GM18868 (cell line): ENCODE measurements around the gene AASDH.

Experiments used
- ATAC-seq: cut with Tn5 transposase; IDR thresholded peaks from one replicate; pipeline ENCODE4 v1.9.1; 2021; ENCODE audit warnings: mild to moderate bottlenecking, moderate library complexity; ENCODE audit not compliant: unreplicated experiment

Gene AASDH

GRCh38 chr4:56318555-56318954, 68.7 kb downstream of the AASDH start:
- no peak for ATAC-seq

DNA sequence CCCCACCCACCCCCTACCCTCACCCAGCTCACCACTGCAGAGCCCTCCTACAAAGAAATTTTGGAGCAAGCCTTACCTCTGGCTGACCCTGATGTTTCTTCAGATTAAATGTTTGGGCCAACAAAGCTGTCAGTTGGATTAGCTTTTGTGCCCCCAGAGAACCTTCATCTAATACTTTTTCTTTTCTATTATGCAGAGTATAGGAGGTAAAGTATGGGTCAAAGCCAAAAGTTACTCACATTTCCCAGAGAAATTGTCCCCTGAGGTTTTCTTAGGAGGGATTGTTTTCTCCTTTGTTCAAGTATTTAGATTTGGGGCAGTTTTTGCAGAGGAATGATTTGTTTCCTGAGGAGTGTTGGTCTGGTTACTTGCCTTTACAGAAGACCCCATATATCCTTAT, 69.5 kb downstream of the AASDH start:
- no peak for ATAC-seq

DNA sequence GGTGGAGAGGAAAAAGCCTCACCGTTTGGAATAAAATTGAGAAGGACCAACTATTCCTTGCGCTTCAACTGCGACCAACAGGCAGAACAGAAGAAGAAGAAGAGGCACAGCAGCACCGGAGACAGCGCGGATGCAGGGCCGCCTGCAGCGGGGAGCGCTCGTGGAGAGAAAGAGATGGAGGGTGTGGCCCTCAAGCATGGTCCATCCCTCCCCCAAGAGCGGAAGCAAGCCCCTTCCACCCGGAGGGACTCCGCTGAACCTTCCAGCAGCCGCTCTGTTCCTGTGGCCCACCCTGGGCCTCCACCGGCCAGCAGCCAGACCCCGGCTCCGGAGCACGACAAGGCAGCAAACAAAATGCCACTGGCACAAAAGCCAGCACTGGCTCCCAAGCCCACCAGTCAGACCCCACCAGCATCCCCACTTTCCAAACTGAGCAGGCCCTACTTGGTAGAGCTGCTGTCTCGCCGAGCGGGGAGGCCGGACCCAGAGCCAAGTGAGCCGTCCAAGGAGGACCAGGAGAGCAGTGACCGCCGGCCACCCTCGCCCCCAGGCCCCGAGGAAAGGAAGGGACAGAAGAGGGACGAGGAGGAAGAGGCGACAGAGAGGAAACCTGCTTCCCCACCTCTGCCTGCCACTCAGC, 71.2 kb downstream of the AASDH start:
- no peak for ATAC-seq

- ATAC-seq: no peak
These were observed 71.7 kb downstream of the AASDH start for GRCh38 chr4:56315543-56315942.

DNA sequence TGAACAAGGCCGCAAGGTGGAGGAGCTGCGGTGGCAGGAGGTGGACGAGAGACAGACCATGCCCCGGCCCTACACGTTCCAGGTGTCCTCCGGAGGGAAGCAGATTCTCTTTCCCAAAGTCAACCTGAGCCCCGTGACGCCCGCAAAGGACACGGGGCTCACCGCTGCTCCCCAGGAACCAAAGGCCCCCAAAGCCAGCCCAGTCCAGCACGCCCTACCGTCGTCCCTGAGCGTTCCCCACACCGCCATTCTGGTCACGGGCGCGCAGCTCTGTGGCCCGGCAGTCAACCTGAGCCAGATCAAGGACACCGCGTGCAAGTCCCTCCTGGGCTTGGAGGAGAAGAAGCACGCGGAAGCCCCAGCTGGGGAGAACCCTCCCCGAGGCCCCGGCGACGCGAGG, 72.2 kb downstream of the AASDH start:
- no peak for ATAC-seq

DNA sequence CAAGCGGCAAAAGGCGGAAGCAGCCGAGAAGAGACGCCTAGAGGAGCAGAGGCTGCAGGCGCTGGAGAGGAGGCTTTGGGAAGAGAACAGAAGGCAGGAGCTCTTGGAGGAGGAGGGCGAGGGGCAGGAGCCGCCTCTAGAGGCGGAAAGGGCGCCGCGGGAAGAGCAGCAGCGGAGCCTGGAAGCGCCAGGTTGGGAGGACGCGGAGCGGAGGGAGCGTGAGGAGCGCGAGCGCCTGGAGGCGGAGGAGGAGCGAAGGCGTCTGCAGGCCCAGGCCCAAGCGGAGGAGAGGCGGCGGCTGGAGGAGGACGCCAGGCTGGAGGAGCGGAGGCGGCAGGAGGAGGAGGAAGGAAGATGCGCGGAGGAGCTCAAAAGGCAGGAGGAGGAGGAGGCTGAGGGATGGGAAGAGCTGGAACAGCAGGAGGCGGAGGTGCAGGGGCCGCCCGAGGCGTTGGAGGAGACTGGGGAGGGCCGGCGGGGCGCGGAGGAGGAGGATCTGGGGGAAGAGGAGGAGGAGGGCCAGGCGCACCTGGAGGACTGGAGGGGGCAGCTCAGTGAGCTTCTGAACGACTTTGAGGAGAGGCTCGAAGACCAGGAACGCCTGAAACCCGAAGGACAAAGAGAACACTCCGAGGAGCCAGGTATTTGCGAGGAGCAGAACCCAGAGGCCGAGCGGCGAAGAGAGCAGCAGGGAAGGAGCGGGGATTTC, 72.9 kb downstream of the AASDH start:
- ATAC-seq: no peak

DNA sequence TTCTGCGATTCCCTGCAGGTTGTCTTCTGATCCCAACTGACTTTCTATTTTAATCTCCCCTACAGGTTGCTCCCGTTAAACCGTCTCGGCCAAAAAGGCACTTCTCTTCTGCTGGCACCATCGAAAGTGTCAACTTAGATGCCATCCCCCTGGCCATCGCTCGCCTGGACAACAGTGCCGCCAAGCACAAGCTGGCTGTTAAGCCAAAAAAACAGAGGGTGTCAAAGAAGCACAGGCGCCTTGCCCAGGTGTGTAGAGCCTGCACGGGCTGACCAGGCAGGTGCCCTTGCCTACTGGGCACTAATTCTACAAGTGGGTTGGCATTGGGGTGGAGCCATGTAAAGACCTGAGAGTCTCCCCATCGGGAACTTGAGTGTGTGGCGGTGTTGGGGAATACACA, 74.2 kb downstream of the AASDH start:
- no peak for ATAC-seq

DNA sequence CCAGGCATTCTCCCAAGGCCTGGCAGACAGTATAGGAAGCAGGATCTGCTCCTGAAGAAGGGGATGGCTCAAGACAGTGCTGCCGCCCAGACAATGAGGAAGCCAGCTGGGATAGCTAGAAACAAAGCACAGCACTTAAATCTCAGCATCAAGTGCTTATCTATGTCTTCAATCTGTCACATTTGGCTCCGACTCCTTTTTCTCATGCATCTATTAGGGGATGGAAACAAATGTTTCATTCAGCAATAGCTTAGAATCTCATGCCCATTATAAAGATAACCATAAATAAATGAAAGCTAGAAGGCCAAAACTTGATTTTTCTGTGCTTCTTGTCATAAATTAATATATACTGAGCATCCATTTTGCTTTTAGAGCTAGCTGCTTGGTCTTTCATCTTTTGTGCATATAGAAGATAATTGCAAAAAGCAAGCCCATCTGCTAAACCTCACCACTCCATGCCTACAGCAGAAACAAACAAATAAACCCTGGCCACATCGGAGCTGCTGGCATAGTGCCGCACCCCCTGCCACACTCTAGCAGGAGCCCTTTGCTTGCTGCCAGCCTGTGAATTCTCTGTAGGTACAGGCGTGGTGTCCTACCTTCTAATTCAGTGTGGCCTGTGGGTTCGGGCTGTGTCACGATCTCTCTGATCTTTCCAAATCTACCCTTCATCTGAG, 75.9 kb downstream of the AASDH start:
- ATAC-seq: no peak

GRCh38 chr4:56310401-56311125, 76.7 kb downstream of the AASDH start:
- ATAC-seq: no peak

DNA sequence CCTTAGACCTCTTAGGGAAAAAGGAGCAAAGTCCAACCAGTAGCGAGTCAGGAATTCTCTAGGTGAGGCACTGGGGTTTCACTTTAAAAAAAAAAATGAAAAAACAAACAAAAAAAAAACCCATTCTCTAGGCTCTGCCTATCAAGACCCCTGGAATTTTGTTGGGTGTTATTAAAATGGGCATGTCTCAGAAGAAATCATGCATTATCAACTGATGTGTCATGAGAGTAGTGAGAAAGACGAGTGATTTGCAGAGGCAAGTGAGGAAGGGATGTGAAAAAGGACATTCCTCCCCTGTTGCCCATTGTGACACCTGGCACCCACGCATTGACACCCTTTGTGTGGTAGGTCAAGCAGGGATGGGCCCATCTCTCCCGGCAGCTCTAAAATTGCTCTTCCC, 78.9 kb downstream of the AASDH start:
- no peak for ATAC-seq

DNA sequence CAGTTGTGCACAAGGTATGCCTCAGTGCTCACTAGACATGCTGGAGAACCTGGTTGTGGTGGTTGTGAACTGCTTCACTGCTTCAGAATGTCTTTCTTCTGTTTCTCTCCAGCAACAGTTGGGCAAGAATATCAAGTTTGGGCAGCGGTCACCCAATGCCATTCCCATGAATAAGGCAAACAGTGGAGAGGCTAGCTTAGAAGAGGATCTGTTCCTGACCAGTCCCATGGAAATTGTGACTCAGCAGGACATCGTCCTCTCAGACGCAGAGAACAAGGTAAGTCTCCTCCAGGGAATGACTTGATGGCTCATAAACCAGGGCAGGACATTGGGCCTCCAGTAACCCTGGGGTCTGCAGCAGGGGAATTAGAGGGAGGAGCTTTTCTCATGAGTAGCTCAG, 79.9 kb downstream of the AASDH start:
- ATAC-seq: no peak

DNA sequence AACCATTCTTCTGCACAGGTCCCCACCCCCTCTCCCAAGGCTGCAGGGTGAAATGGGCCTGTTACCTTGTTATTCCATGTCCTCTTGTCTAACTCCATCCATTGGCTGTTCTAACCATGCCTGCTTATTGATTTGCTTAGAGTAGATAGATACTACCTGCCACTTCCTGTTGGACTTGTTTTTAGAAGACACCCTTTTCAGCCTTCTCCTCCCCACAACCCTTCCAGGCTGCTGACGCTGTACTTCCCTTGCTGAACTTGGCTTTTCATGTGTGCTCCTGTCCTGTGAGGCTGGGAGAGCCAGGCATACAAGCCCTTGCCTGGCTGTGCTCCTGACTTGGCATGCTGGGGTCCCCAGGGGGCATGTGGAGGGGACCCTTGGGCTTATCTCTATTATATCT, 81.9 kb downstream of the AASDH start:
- no peak for ATAC-seq

DNA sequence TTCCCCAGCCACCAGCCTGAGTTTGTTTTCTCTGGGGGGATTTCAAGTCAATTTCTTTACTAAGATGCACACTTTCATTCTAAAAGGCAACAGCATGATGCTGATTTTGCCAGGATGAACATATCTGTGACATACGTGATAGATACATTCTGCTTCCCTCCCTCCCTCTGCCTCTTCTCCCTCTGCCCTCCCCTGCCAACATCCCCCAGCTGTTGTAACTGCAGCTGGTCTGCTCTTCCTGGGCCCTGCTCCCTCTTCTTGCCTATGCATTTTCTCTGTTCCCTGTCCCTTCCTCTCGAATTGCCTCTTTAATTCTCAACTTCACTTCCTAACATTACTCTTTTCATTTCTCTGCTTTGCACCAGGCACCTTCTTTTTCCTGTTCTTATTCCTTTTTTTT, 83.4 kb downstream of the AASDH start:
- ATAC-seq: no peak

DNA sequence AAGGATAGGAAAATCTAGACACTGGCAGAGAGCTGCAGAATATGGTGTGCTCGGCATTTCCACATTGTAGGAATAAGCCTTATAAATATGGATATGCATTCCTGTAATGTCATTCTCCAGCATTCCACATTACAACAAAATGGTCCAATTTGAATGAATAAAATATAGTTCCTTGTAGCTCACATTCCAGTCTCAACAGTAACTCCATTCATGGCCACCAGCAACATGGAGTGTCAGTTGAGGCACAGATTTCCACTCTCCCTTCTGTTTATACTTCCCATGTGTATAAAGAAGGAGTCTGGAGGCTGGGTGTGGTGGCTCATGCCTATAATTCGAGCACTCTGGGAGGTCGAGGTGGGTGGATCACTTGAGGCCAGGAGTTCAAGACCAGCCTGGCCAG, 84.5 kb downstream of the AASDH start:
- ATAC-seq: no peak

- no peak for ATAC-seq
These were observed 85.2 kb downstream of the AASDH start for GRCh38 chr4:56301997-56302496.

GRCh38 chr4:56301181-56301996, 85.9 kb downstream of the AASDH start:
- ATAC-seq: peak; percentile 98

DNA sequence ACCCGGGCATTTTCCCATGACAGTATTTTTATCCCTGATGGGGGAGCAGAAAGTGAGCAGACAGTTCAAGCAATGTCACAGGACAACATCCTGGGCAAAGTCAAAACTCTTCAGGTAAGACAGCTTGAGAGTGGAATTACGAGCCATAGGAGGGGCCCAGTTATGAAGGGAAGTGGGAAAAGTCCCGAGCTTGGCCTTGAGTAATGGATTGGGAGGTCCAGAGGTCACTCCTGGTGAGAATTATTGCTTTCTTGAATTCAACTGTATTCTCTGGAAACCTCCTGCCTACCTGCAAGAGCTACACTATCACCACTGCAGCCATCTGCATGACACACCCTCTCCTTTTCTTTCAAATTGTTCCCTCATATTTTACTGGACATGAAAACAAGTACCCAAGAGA, 89.1 kb downstream of the AASDH start:
- no peak for ATAC-seq

DNA sequence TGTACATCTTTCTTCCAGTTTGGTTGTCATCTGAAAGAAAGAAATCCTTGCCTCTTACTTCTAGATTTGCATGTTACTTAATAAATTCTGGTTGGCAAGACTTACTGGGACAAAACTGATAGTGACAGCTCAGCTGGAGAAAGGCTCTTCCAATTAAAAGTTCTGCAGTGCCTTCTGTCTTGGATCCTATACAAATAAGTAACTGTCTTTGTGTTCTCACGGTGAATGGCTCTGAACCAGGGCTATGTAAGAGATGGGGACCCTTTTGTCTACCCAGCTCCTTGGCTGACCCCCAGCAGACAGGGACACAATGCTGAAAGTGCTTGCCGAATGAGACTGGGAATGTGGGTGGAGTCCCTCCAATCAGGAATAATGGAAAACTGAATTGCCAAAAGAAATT, 89.5 kb downstream of the AASDH start:
- ATAC-seq: no peak

GRCh38 chr4:56296526-56296925, 90.8 kb downstream of the AASDH start:
- ATAC-seq: no peak

DNA sequence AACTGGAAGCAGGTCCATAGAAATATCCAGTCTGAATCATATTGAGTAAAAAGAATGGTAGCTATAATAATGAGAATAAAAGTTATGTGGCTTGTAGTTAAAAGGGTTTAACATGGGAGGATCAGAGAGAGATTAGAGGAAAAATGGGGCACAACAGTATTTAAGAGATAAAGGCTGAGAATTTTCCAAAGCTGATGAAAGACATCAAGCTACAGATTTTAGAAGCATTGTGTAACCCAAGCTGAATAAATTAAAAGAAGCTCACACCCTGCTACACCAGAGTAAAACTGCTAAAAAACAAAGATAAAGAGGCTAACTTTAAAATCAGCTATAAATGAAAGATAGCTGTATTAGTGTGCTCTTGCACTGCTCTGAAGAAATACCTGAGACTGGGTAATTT, 94.2 kb downstream of the AASDH start:
- ATAC-seq: no peak

DNA sequence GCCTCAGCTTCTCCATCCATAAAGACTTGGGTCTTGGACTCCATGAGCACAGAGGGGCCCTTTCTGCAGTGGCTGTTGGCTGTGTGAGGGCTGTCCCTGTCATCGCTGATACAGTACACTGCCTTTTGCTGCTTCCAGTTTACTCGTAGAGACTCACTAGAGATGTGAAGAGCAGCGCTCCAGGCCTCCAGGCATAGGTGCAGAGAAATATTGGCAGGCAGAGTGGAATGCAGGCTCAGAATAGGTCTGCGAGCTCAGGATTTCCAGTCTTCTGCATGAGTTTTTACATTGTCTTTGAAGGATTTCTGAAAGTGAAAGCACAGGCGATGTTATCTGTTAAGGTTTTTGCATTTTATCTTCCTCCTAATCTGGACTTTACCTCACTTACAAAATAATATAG, 97.4 kb downstream of the AASDH start:
- peak; percentile 48 for ATAC-seq
